CD8-positive, alpha-beta memory T cell (primary cell): ENCODE measurements around the gene KLHL25. TPM values are rescaled to one million over a fixed set of nuclear protein-coding genes. Genes with fewer than 3 reads are reported as not detected.

Experiments
- CTCF ChIA-PET: fragments of 350-600 bp; sonication (Branson Sonifier 250); formaldehyde crosslinking; loops from one replicate; lab custom pipeline; 2021; ENCODE audit warnings: antibody characterized with exemption; lab: Charles Lee
- POLR2A ChIA-PET: fragments of 350-600 bp; sonication (Branson Sonifier 250); formaldehyde crosslinking; loops from one replicate; lab custom pipeline; 2021; ENCODE audit warnings: antibody characterized with exemption; lab: Charles Lee
- DNase-seq, 5 donors: peaks; one replicate each; pipeline versions ENCODE4 v3.0.0 to v3.0.0-alpha.2; 2020 to 2022; ENCODE audit warnings: mixed read lengths in 1 of 5
- H3K27ac ChIP-seq: one replicate; pipeline ENCODE4 v1.7.0; 2013; ENCODE audit warnings: low read depth, mild to moderate bottlenecking, low read length, moderate library complexity
- H3K27me3 ChIP-seq: 2 replicates; pipeline ENCODE4 v1.7.0; 2013; ENCODE audit warnings: low read length, mild to moderate bottlenecking; ENCODE audit not compliant: insufficient read depth, poor library complexity, severe bottlenecking
- H3K36me3 ChIP-seq: 2 replicates; pipeline ENCODE4 v1.7.0; 2013; ENCODE audit warnings: mild to moderate bottlenecking, low read length, moderate library complexity; ENCODE audit not compliant: insufficient read depth
- H3K4me1 ChIP-seq: 2 replicates; pipeline ENCODE4 v1.7.0; 2013; ENCODE audit warnings: mild to moderate bottlenecking, low read length, moderate library complexity; ENCODE audit not compliant: insufficient read depth
- H3K4me3 ChIP-seq: 2 replicates; pipeline ENCODE4 v1.7.0; 2013; ENCODE audit warnings: mild to moderate bottlenecking, low read length
- H3K9me3 ChIP-seq: 2 replicates; pipeline ENCODE4 v1.7.0; 2013; ENCODE audit warnings: mild to moderate bottlenecking, low read length
- H3K27ac Mint-ChIP-seq, 8 donors: one replicate each; pipeline ENCODE4 v1.8.0; 2020 to 2021; ENCODE audit warnings: mixed read lengths in 8 of 8, mild to moderate bottlenecking in 6 of 8, inconsistent platforms in 3 of 8, moderate library complexity in 3 of 8
- H3K27me3 Mint-ChIP-seq, 2 donors: one replicate each; pipeline ENCODE4 v1.8.0; 2020 to 2021; ENCODE audit warnings: mixed read lengths in 2 of 2, mild to moderate bottlenecking in 1 of 2, moderate library complexity in 1 of 2
- H3K36me3 Mint-ChIP-seq, 3 donors: one replicate each; pipeline ENCODE4 v1.8.0; 2020 to 2021; ENCODE audit warnings: mixed read lengths in 3 of 3, inconsistent platforms in 1 of 3, mild to moderate bottlenecking in 1 of 3
- H3K4me1 Mint-ChIP-seq, 3 donors: one replicate each; pipeline ENCODE4 v1.8.0; 2020 to 2021; ENCODE audit warnings: mixed read lengths in 3 of 3, inconsistent platforms in 1 of 3, mild to moderate bottlenecking in 1 of 3
- H3K4me3 Mint-ChIP-seq, 7 donors: one replicate each; pipeline ENCODE4 v1.8.0; 2020 to 2021; ENCODE audit warnings: mixed read lengths in 7 of 7, mild to moderate bottlenecking in 6 of 7, moderate library complexity in 4 of 7, inconsistent platforms in 2 of 7
- H3K9me3 Mint-ChIP-seq, 5 donors: one replicate each; pipeline ENCODE4 v1.8.0; 2020 to 2022; ENCODE audit warnings: mixed read lengths in 5 of 5, mild to moderate bottlenecking in 3 of 5, moderate library complexity in 2 of 5, inconsistent platforms in 1 of 5
- polyA plus RNA-seq: library from polyadenylated mRNA; unstranded; fragments of 300-500 nt; fragmentation: Illumina TruSeq; gene quantifications from one replicate; pipeline ENCODE4 v1.2.3, GENCODE V29; 2021
- total RNA-seq, 2 experiments: library from RNA; stranded (reverse); gene quantifications; one replicate each; pipeline ENCODE4 v1.2.3, GENCODE V29; 2021

The KLHL25 gene
- total and polyA plus RNA-seq, 3 experiments from 2014 or later, result 0.75 to 5.4 (median 5.1) TPM

GRCh38 chr15:85764649-85765277, 30.0 kb downstream of the KLHL25 start:
- no peaks in the 10 kb centered on the region for H3K36me3 ChIP-seq
- ChIA-PET CTCF (no interaction called here), POLR2A (interaction anchor here (1.0 kb wide), 1 partner anchor 13 kb away, joined by 4 read pairs; no protein-coding TSS in a partner anchor)
- Mint-ChIP-seq H3K36me3 (peaks cover 0 to 25% (median 4%) of the 10 kb centered on the region in 3 donors), H3K27ac (peak overlapping the region in 1 of 8 donors; percentile 55), H3K27me3 (no peaks in the 10 kb centered on the region), H3K9me3 (no peaks in the 10 kb centered on the region), H3K4me3 (no peak overlapping the region), H3K4me1 (peaks cover 2 to 11% (median 3%) of the 10 kb centered on the region in 3 donors)
- DNase-seq, result no peak
- H3K9me3 ChIP-seq, result no peaks in the 10 kb centered on the region
- no peak overlapping the region for H3K4me3 ChIP-seq
- H3K27me3 ChIP-seq, result no peaks in the 10 kb centered on the region
- no peaks in the 10 kb centered on the region for H3K4me1 ChIP-seq
- no peak overlapping the region for H3K27ac ChIP-seq

- peaks cover 2 to 11% (median 3%) of the 10 kb centered on the region in 3 donors for H3K4me1 Mint-ChIP-seq
- H3K27me3 Mint-ChIP-seq, result no peaks in the 10 kb centered on the region
- H3K9me3 ChIP-seq, result no peaks in the 10 kb centered on the region
- no peaks in the 10 kb centered on the region for H3K4me1 ChIP-seq
- H3K36me3 Mint-ChIP-seq, result peaks cover 0 to 24% (median 2%) of the 10 kb centered on the region in 3 donors
- DNase-seq, result no peak
- ChIA-PET CTCF (interaction anchor here (1.5 kb wide), 1 partner anchor 22 kb away, joined by 4 read pairs; no protein-coding TSS in a partner anchor), POLR2A (interaction anchor here (1.0 kb wide), 1 partner anchor 12 kb away, joined by 4 read pairs; no protein-coding TSS in a partner anchor)
- H3K4me3 ChIP-seq, result no peak overlapping the region
- H3K27ac Mint-ChIP-seq, result no peak overlapping the region
- H3K36me3 ChIP-seq, result no peaks in the 10 kb centered on the region
- H3K9me3 Mint-ChIP-seq, result no peaks in the 10 kb centered on the region
- H3K4me3 Mint-ChIP-seq, result no peak overlapping the region
- no peak overlapping the region for H3K27ac ChIP-seq
- no peaks in the 10 kb centered on the region for H3K27me3 ChIP-seq
These were observed 30.8 kb downstream of the KLHL25 start for GRCh38 chr15:85763673-85764633.

- H3K4me1 Mint-ChIP-seq, result peaks cover 2 to 11% (median 3%) of the 10 kb centered on the region in 3 donors
- Histone ChIP-seq H3K9me3 (no peaks in the 10 kb centered on the region), H3K4me3 (no peak overlapping the region), H3K36me3 (no peaks in the 10 kb centered on the region), H3K4me1 (no peaks in the 10 kb centered on the region), H3K27ac (no peak overlapping the region), H3K27me3 (no peaks in the 10 kb centered on the region)
- DNase-seq, result no peak
- peaks cover 0 to 25% (median 2%) of the 10 kb centered on the region in 3 donors for H3K36me3 Mint-ChIP-seq
- ChIA-PET CTCF (interaction anchor here (0.8 to 1.5 kb wide), 2 partner anchors 22 to 77 kb away, joined by 3 to 4 read pairs; no protein-coding TSS in a partner anchor), POLR2A (interaction anchor here (0.5 kb wide), 1 partner anchor 106 kb away, joined by 3 read pairs; no protein-coding TSS in a partner anchor)
- no peak overlapping the region for H3K4me3 Mint-ChIP-seq
- no peak overlapping the region for H3K27ac Mint-ChIP-seq
- H3K9me3 Mint-ChIP-seq, result no peaks in the 10 kb centered on the region
- no peaks in the 10 kb centered on the region for H3K27me3 Mint-ChIP-seq
These were observed 31.6 kb downstream of the KLHL25 start for GRCh38 chr15:85763157-85763556.

GRCh38 chr15:85762756-85763127, 32.0 kb downstream of the KLHL25 start:
- no peaks in the 10 kb centered on the region for H3K27me3 Mint-ChIP-seq
- H3K27ac Mint-ChIP-seq, result peak overlapping the region in 1 of 8 donors; percentile 47
- no peaks in the 10 kb centered on the region for H3K27me3 ChIP-seq
- no peaks in the 10 kb centered on the region for H3K9me3 Mint-ChIP-seq
- ChIA-PET POLR2A (interaction anchor here (0.5 kb wide), 1 partner anchor 106 kb away, joined by 3 read pairs; no protein-coding TSS in a partner anchor), CTCF (interaction anchor here (0.8 to 1.5 kb wide), 2 partner anchors 23 to 78 kb away, joined by 3 to 4 read pairs; no protein-coding TSS in a partner anchor)
- DNase-seq, result no peak
- peak overlapping the region in 1 of 7 donors; percentile 74 for H3K4me3 Mint-ChIP-seq
- peaks cover 0 to 26% (median 2%) of the 10 kb centered on the region in 3 donors for H3K36me3 Mint-ChIP-seq
- no peaks in the 10 kb centered on the region for H3K9me3 ChIP-seq
- H3K4me3 ChIP-seq, result no peak overlapping the region
- H3K27ac ChIP-seq, result no peak overlapping the region
- H3K4me1 Mint-ChIP-seq, result peaks cover 2 to 11% (median 3%) of the 10 kb centered on the region in 3 donors
- H3K36me3 ChIP-seq, result no peaks in the 10 kb centered on the region
- H3K4me1 ChIP-seq, result no peaks in the 10 kb centered on the region

- Mint-ChIP-seq H3K27ac (peak overlapping the region in 1 of 8 donors; percentile 77), H3K27me3 (no peaks in the 10 kb centered on the region), H3K36me3 (peaks cover 0 to 26% (median 0%) of the 10 kb centered on the region in 3 donors), H3K4me1 (peaks cover 2 to 7% (median 3%) of the 10 kb centered on the region in 3 donors), H3K4me3 (no peak overlapping the region), H3K9me3 (no peaks in the 10 kb centered on the region)
- ChIA-PET CTCF (no interaction called here), POLR2A (no interaction called here)
- Histone ChIP-seq H3K27me3 (no peaks in the 10 kb centered on the region), H3K4me3 (no peak overlapping the region), H3K4me1 (no peaks in the 10 kb centered on the region), H3K36me3 (no peaks in the 10 kb centered on the region), H3K9me3 (no peaks in the 10 kb centered on the region), H3K27ac (no peak overlapping the region)
- DNase-seq, result no peak
These were observed 32.5 kb downstream of the KLHL25 start for GRCh38 chr15:85762039-85762755.

- Mint-ChIP-seq H3K36me3 (peaks cover 0 to 26% (median 0%) of the 10 kb centered on the region in 3 donors), H3K27ac (peak overlapping the region in 2 of 8 donors; percentile 61 to 77), H3K4me1 (peaks cover 2 to 6% (median 3%) of the 10 kb centered on the region in 3 donors), H3K9me3 (no peaks in the 10 kb centered on the region), H3K4me3 (no peak overlapping the region), H3K27me3 (no peaks in the 10 kb centered on the region)
- POLR2A ChIA-PET, result no interaction called here
- no peaks in the 10 kb centered on the region for H3K4me1 ChIP-seq
- no peaks in the 10 kb centered on the region for H3K27me3 ChIP-seq
- CTCF ChIA-PET, result no interaction called here
- no peaks in the 10 kb centered on the region for H3K36me3 ChIP-seq
- no peaks in the 10 kb centered on the region for H3K9me3 ChIP-seq
- DNase-seq, result no peak
- no peak overlapping the region for H3K4me3 ChIP-seq
- H3K27ac ChIP-seq, result no peak overlapping the region
These were observed 33.1 kb downstream of the KLHL25 start for GRCh38 chr15:85761635-85762034.

- Mint-ChIP-seq H3K4me3 (no peak overlapping the region), H3K36me3 (peaks cover 0 to 26% (median 0%) of the 10 kb centered on the region in 3 donors), H3K27ac (no peak overlapping the region), H3K4me1 (peaks cover 0 to 2% (median 0%) of the 10 kb centered on the region in 3 donors), H3K27me3 (no peaks in the 10 kb centered on the region), H3K9me3 (no peaks in the 10 kb centered on the region)
- Histone ChIP-seq H3K4me1 (no peaks in the 10 kb centered on the region), H3K27me3 (no peaks in the 10 kb centered on the region), H3K36me3 (no peaks in the 10 kb centered on the region), H3K4me3 (no peak overlapping the region), H3K9me3 (no peaks in the 10 kb centered on the region), H3K27ac (no peak overlapping the region)
- DNase-seq, result no peak
- CTCF ChIA-PET, result no interaction called here
- POLR2A ChIA-PET, result no interaction called here
These were observed 34.0 kb downstream of the KLHL25 start for GRCh38 chr15:85760531-85761371.
